BE2C (cell line): ENCODE measurements around the gene SAMD9.
"Not testable (repeated sequence)": the region's sequence is repeated elsewhere in the genome, so short reads cannot be mapped to it uniquely, and the experiment has no call there.

Experiments used
- DNase-seq: peaks from one replicate; pipeline ENCODE4 v3.0.0-alpha.2; 2020
- H3K27me3 ChIP-seq: fragments of 250-450 bp; sonication (Bioruptor Pico); 2 replicates; pipeline ENCODE4 v1.5.1; 2020; ENCODE audit warnings: mild to moderate bottlenecking
- H3K36me3 ChIP-seq: fragments of 250-450 bp; sonication (Bioruptor Pico); 2 replicates; pipeline ENCODE4 v1.5.1; 2020; ENCODE audit warnings: mild to moderate bottlenecking
- H3K4me1 ChIP-seq: fragments of 250-450 bp; sonication (Bioruptor Pico); 2 replicates; pipeline ENCODE4 v1.5.1; 2020
- H3K4me3 ChIP-seq: 2 replicates; pipeline ENCODE4 v1.5.1; 2011; ENCODE audit warnings: low read depth, low read length
- H3K9me3 ChIP-seq: fragments of 250-450 bp; sonication (Bioruptor Pico); 2 replicates; pipeline ENCODE4 v1.5.1; 2020
- TF ChIP-seq, protein P1 (sequence below): IDR thresholded peaks from 2 replicates; pipeline ENCODE4 v1.5.1; 2012; ENCODE audit warnings: mild to moderate bottlenecking, low read depth, low read length

SAMD9 gene

GRCh38 chr7:93108003-93108402 lies 9.8 kb downstream of the SAMD9 start:
- H3K27me3 ChIP-seq, result peaks cover 7% of the 10 kb centered on the region
- H3K36me3 ChIP-seq, result no peaks in the 10 kb centered on the region
- H3K4me3 ChIP-seq, result no peak overlapping the region
- H3K4me1 ChIP-seq, result no peaks in the 10 kb centered on the region
- TF ChIP-seq, protein P1, sequence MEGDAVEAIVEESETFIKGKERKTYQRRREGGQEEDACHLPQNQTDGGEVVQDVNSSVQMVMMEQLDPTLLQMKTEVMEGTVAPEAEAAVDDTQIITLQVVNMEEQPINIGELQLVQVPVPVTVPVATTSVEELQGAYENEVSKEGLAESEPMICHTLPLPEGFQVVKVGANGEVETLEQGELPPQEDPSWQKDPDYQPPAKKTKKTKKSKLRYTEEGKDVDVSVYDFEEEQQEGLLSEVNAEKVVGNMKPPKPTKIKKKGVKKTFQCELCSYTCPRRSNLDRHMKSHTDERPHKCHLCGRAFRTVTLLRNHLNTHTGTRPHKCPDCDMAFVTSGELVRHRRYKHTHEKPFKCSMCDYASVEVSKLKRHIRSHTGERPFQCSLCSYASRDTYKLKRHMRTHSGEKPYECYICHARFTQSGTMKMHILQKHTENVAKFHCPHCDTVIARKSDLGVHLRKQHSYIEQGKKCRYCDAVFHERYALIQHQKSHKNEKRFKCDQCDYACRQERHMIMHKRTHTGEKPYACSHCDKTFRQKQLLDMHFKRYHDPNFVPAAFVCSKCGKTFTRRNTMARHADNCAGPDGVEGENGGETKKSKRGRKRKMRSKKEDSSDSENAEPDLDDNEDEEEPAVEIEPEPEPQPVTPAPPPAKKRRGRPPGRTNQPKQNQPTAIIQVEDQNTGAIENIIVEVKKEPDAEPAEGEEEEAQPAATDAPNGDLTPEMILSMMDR, result no peak
- no peaks in the 10 kb centered on the region for H3K9me3 ChIP-seq
- DNase-seq, result no peak

GRCh38 chr7:93097388-93097787 lies 20.4 kb downstream of the SAMD9 start:
- Histone ChIP-seq H3K36me3 (no peaks in the 10 kb centered on the region), H3K9me3 (no peaks in the 10 kb centered on the region), H3K27me3 (no peaks in the 10 kb centered on the region; the same call in 1 of the 2 replicates), H3K4me1 (no peaks in the 10 kb centered on the region), H3K4me3 (no peak overlapping the region)
- TF ChIP-seq, protein P1, result no peak
- DNase-seq, result no peak

- DNase-seq, result no peak
- H3K4me3 ChIP-seq, result no peak overlapping the region
Observed at GRCh38 chr7:93092757-93093370, 24.9 kb downstream of the SAMD9 start.

DNA sequence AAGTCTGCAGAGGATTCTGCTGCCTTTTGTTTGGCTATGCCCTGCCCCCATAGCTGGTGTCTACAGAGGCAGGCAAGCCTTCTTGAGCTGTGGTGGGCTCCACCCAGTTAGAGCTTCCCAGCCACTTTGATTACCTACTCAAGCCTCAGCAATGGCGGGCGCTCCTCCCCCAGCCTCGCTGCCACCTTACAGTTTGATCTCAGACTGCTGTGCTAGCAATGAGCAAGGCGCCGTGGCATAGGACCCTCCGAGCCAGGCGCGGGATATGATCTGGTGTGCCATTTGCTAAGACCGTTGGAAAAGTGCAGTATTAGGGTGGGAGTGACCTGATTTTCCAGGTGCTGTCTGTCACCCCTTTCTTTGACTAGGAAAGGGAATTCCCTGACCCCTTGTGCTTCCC lies 44.4 kb downstream of the SAMD9 start:
- H3K4me3 ChIP-seq, H3K27me3 ChIP-seq, H3K36me3 ChIP-seq, DNase-seq, H3K4me1 ChIP-seq, H3K9me3 ChIP-seq: not testable (repeated sequence)

More at GRCh38 chr7:93092757-93093370, 24.9 kb downstream of the SAMD9 start:
- Histone ChIP-seq H3K36me3 (no peaks in the 10 kb centered on the region), H3K9me3 (no peaks in the 10 kb centered on the region), H3K4me1 (no peaks in the 10 kb centered on the region), H3K27me3 (no peaks in the 10 kb centered on the region; the same call in 1 of the 2 replicates)
- TF ChIP-seq, protein P1, result peak; percentile 33

DNA sequence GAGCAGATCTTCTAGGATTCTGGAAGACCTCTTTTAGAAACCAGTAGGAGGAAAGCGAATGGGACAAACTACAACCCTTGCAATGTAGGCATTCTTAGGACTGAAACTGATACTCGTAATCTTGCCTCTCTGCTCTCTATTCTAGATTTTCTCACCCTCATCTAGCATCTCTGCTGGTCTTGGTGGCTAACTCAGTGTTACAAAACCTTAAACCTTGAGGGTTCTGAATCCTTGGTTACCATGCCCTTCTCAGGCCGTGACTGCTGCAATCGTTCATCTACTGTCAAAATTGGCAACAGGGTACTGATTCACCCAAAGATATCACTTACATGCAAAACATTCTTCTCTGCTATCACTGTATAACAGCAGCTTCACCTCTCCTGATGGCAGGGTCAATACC lies 55.2 kb downstream of the SAMD9 start:
- TF ChIP-seq, protein P1, result no peak
- Histone ChIP-seq H3K4me3 (no peak overlapping the region), H3K27me3 (no peaks in the 10 kb centered on the region), H3K36me3 (no peaks in the 10 kb centered on the region), H3K4me1 (no peaks in the 10 kb centered on the region), H3K9me3 (no peaks in the 10 kb centered on the region; the same call in 1 of the 2 replicates)
- no peak for DNase-seq

GRCh38 chr7:93060865-93061264 lies 56.9 kb downstream of the SAMD9 start:
- no peak overlapping the region for H3K4me3 ChIP-seq
- no peaks in the 10 kb centered on the region; the same call in 1 of the 2 replicates for H3K9me3 ChIP-seq
- H3K27me3 ChIP-seq, result no peaks in the 10 kb centered on the region
- TF ChIP-seq, protein P1, result no peak
- no peaks in the 10 kb centered on the region for H3K36me3 ChIP-seq
- no peaks in the 10 kb centered on the region for H3K4me1 ChIP-seq
- no peak for DNase-seq
